Measurements from ENCODE around the gene MYCBP2.
"Not testable (repeated sequence)": the region's sequence is repeated elsewhere in the genome, so short reads cannot be mapped to it uniquely, and the experiment has no call there.

The MYCBP2 gene

GRCh38 chr13:77298426-77298825 is 28.5 kb downstream of the MYCBP2 start:
- Histone ChIP-seq H3K27ac (ENCODE audit: low read depth, low read length) (no peak overlapping the region), H3K9ac (ENCODE audit: low read length) (no peak overlapping the region), H3K4me3 (ENCODE audit: low read depth, low read length) (no peak overlapping the region), H3K9me3 (ENCODE audit: control insufficient read depth, insufficient read depth, low read depth, low read length) (no peaks in the 10 kb centered on the region), H3K4me1 (ENCODE audit: control insufficient read depth, insufficient read depth, low read length) (peaks cover 7% of the 10 kb centered on the region), H3K36me3 (ENCODE audit: control insufficient read depth, insufficient read depth, low read length) (no peaks in the 10 kb centered on the region), H3K27me3 (ENCODE audit: control insufficient read depth, insufficient read depth, low read length) (no peaks in the 10 kb centered on the region)

DNA sequence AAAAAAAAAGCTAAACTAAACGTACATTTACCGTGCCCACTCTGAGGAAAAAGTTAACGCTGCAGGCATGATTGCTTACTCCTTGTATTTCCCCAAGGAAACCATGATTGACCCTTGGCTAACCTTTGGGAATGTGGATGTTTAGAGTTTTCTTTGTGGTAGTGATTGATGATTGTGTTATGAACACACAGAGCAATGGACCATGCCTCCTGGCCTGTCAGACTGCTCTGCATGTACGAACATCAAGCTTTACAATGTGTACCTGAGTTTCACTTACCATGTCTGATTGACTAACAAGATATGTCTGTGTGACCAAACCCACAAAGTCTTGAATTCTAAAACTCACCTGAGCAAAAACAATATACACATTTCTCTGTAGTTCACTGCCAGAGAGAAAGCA is 35.1 kb downstream of the MYCBP2 start:
- H3K9ac ChIP-seq (ENCODE audit: low read length): no peak overlapping the region
- H3K36me3 ChIP-seq (ENCODE audit: control insufficient read depth, insufficient read depth, low read length): peaks cover 6% of the 10 kb centered on the region
- H3K4me3 ChIP-seq (ENCODE audit: low read depth, low read length): no peak overlapping the region
- H3K27me3 ChIP-seq (ENCODE audit: control insufficient read depth, insufficient read depth, low read length): no peaks in the 10 kb centered on the region
- no peaks in the 10 kb centered on the region for H3K9me3 ChIP-seq (ENCODE audit: control insufficient read depth, insufficient read depth, low read depth, low read length)
- no peaks in the 10 kb centered on the region; the same call in 1 of the 2 replicates for H3K4me1 ChIP-seq (ENCODE audit: control insufficient read depth, insufficient read depth, low read length)
- H3K27ac ChIP-seq (ENCODE audit: low read depth, low read length): no peak overlapping the region

DNA sequence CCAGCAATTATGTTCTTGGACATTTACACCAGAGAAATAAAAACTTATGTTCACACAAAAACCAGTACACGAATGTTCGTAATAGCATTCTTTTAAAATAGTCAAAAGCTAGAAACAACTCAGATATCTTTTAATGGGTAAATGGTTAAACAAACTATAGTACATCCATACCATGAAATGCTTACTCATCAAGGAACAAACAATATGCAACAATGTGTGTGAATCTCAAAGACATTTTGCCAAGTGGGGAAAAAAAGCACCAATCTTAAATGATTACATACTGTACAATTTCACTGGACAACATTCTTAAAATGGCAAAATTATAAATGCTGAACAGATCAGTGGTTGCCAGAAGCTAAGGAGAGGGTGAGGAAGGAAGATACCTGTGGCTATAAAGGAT is 36.6 kb downstream of the MYCBP2 start:
- Histone ChIP-seq H3K36me3 (ENCODE audit: control insufficient read depth, insufficient read depth, low read length) (peaks cover 6% of the 10 kb centered on the region), H3K4me3 (ENCODE audit: low read depth, low read length) (no peak overlapping the region), H3K4me1 (ENCODE audit: control insufficient read depth, insufficient read depth, low read length) (no peaks in the 10 kb centered on the region; the same call in 1 of the 2 replicates), H3K27ac (ENCODE audit: low read depth, low read length) (no peak overlapping the region), H3K9me3 (ENCODE audit: control insufficient read depth, insufficient read depth, low read depth, low read length) (no peaks in the 10 kb centered on the region), H3K27me3 (ENCODE audit: control insufficient read depth, insufficient read depth, low read length) (no peaks in the 10 kb centered on the region), H3K9ac (ENCODE audit: low read length) (no peak overlapping the region)

GRCh38 chr13:77289851-77290250 is 37.0 kb downstream of the MYCBP2 start:
- Histone ChIP-seq H3K4me3 (ENCODE audit: low read depth, low read length) (no peak overlapping the region), H3K27ac (ENCODE audit: low read depth, low read length) (no peak overlapping the region), H3K4me1 (ENCODE audit: control insufficient read depth, insufficient read depth, low read length) (no peaks in the 10 kb centered on the region; the same call in 1 of the 2 replicates), H3K27me3 (ENCODE audit: control insufficient read depth, insufficient read depth, low read length) (no peaks in the 10 kb centered on the region), H3K9me3 (ENCODE audit: control insufficient read depth, insufficient read depth, low read depth, low read length) (no peaks in the 10 kb centered on the region), H3K36me3 (ENCODE audit: control insufficient read depth, insufficient read depth, low read length) (peaks cover 6% of the 10 kb centered on the region), H3K9ac (ENCODE audit: low read length) (no peak overlapping the region)

DNA sequence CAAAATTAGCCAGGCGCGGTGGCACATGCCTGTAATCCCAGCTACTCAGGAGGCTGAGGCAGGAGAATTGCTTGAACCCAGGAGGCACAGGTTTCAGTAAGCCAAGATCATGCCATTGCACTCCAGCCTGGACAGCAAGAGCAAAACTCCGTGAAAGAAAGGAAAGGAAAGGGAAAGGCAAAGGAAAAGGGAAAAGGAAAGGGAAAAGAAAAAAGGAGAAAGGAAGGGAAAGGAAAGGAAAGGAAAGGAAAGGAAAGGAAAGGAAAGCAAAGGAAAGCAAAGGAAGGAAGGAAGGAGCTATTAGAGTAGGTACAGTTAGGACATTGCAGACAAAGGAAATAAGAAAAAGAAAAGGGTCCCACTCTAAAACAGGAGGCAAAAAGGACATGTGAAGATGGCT is 41.3 kb downstream of the MYCBP2 start:
- H3K27me3 ChIP-seq (ENCODE audit: control insufficient read depth, insufficient read depth, low read length); H3K4me3 ChIP-seq (ENCODE audit: low read depth, low read length); H3K27ac ChIP-seq (ENCODE audit: low read depth, low read length); H3K9me3 ChIP-seq (ENCODE audit: control insufficient read depth, insufficient read depth, low read depth, low read length); H3K36me3 ChIP-seq (ENCODE audit: control insufficient read depth, insufficient read depth, low read length); H3K9ac ChIP-seq (ENCODE audit: low read length); H3K4me1 ChIP-seq (ENCODE audit: control insufficient read depth, insufficient read depth, low read length): not testable (repeated sequence)

DNA sequence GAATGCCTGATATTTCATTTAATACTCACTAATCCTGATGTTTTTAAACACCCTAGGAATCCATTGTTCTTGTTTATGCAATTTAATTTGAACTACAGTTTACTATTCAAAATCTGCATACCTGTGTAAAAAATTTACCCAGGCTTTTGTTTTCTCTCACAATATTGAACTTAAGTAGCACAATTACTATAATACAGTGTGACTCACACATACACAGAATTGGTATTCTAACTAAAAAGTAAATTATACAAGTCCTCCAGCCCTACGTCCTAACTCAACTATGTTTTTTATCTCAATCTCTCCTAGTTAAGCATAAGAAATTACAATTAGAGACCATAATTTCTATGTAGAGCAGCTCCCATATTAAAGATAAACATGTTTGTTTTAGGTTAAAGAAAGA is 41.8 kb downstream of the MYCBP2 start:
- Histone ChIP-seq H3K9ac (ENCODE audit: low read length) (no peak overlapping the region), H3K27me3 (ENCODE audit: control insufficient read depth, insufficient read depth, low read length) (no peaks in the 10 kb centered on the region), H3K4me3 (ENCODE audit: low read depth, low read length) (no peak overlapping the region), H3K36me3 (ENCODE audit: control insufficient read depth, insufficient read depth, low read length) (no peaks in the 10 kb centered on the region), H3K4me1 (ENCODE audit: control insufficient read depth, insufficient read depth, low read length) (no peaks in the 10 kb centered on the region; the same call in 1 of the 2 replicates), H3K9me3 (ENCODE audit: control insufficient read depth, insufficient read depth, low read depth, low read length) (no peaks in the 10 kb centered on the region), H3K27ac (ENCODE audit: low read depth, low read length) (no peak overlapping the region)

GRCh38 chr13:77274126-77274525 is 52.8 kb downstream of the MYCBP2 start:
- H3K9me3 ChIP-seq (ENCODE audit: control insufficient read depth, insufficient read depth, low read depth, low read length): no peaks in the 10 kb centered on the region
- no peaks in the 10 kb centered on the region for H3K27me3 ChIP-seq (ENCODE audit: control insufficient read depth, insufficient read depth, low read length)
- no peak overlapping the region for H3K27ac ChIP-seq (ENCODE audit: low read depth, low read length)
- no peak overlapping the region for H3K9ac ChIP-seq (ENCODE audit: low read length)
- no peak overlapping the region for H3K4me3 ChIP-seq (ENCODE audit: low read depth, low read length)
- peaks cover 14% of the 10 kb centered on the region for H3K36me3 ChIP-seq (ENCODE audit: control insufficient read depth, insufficient read depth, low read length)
- no peaks in the 10 kb centered on the region for H3K4me1 ChIP-seq (ENCODE audit: control insufficient read depth, insufficient read depth, low read length)

DNA sequence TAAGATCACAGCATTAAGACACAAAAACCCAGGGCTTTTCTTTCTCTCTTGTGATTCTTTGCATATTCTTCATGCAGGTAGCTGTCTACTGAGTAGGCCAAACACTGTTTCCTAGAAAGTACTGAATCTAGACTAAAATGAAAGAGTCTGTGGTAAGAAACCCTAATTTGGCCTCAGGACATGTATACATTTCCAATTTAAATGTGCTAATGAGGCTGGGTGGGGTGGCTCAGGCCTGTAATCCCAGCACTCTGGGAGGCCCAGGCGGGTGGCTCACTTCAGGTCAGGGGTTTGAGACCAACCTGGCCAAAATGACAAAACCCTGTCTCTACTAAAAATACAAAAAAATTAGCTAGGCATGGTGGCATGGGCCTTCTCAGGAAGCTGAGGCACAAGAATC is 57.8 kb downstream of the MYCBP2 start:
- H3K27me3 ChIP-seq (ENCODE audit: control insufficient read depth, insufficient read depth, low read length): no peaks in the 10 kb centered on the region
- H3K9ac ChIP-seq (ENCODE audit: low read length): no peak overlapping the region
- H3K36me3 ChIP-seq (ENCODE audit: control insufficient read depth, insufficient read depth, low read length): peaks cover 28% of the 10 kb centered on the region
- no peaks in the 10 kb centered on the region for H3K9me3 ChIP-seq (ENCODE audit: control insufficient read depth, insufficient read depth, low read depth, low read length)
- H3K4me1 ChIP-seq (ENCODE audit: control insufficient read depth, insufficient read depth, low read length): no peaks in the 10 kb centered on the region
- H3K4me3 ChIP-seq (ENCODE audit: low read depth, low read length): no peak overlapping the region
- H3K27ac ChIP-seq (ENCODE audit: low read depth, low read length): no peak overlapping the region

DNA sequence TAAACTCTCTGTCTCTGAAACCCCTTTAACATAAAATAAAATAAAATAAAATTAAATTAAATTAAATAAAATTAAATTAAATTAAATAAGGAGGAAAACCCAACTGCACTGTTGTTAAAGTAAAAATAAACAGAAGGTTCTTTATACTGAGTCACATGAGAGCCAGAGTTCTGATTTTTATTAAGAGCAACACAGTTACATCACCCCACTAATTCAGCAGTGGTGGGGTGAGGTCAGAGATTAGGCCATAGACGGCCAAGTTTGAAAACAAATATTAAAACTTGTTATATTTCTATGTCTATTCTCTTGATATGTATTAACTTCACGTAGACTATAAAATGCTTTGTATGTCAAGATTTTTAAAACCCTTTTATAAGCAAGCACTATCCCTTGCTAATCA is 59.5 kb downstream of the MYCBP2 start:
- no peak overlapping the region for H3K27ac ChIP-seq (ENCODE audit: low read depth, low read length)
- no peaks in the 10 kb centered on the region for H3K27me3 ChIP-seq (ENCODE audit: control insufficient read depth, insufficient read depth, low read length)
- no peak overlapping the region for H3K9ac ChIP-seq (ENCODE audit: low read length)
- peaks cover 34% of the 10 kb centered on the region for H3K36me3 ChIP-seq (ENCODE audit: control insufficient read depth, insufficient read depth, low read length)
- no peaks in the 10 kb centered on the region for H3K4me1 ChIP-seq (ENCODE audit: control insufficient read depth, insufficient read depth, low read length)
- H3K9me3 ChIP-seq (ENCODE audit: control insufficient read depth, insufficient read depth, low read depth, low read length): no peaks in the 10 kb centered on the region
- no peak overlapping the region for H3K4me3 ChIP-seq (ENCODE audit: low read depth, low read length)

- H3K4me1 ChIP-seq (ENCODE audit: control insufficient read depth, insufficient read depth, low read length): no peaks in the 10 kb centered on the region
- no peak overlapping the region for H3K9ac ChIP-seq (ENCODE audit: low read length)
- H3K27ac ChIP-seq (ENCODE audit: low read depth, low read length): no peak overlapping the region
- H3K27me3 ChIP-seq (ENCODE audit: control insufficient read depth, insufficient read depth, low read length): no peaks in the 10 kb centered on the region
- no peak overlapping the region for H3K4me3 ChIP-seq (ENCODE audit: low read depth, low read length)
- H3K36me3 ChIP-seq (ENCODE audit: control insufficient read depth, insufficient read depth, low read length): peaks cover 27% of the 10 kb centered on the region
- H3K9me3 ChIP-seq (ENCODE audit: control insufficient read depth, insufficient read depth, low read depth, low read length): no peaks in the 10 kb centered on the region
These were observed 61.6 kb downstream of the MYCBP2 start for GRCh38 chr13:77265336-77265735.

- H3K9me3 ChIP-seq (ENCODE audit: control insufficient read depth, insufficient read depth, low read depth, low read length): no peaks in the 10 kb centered on the region
- no peaks in the 10 kb centered on the region for H3K4me1 ChIP-seq (ENCODE audit: control insufficient read depth, insufficient read depth, low read length)
- H3K27ac ChIP-seq (ENCODE audit: low read depth, low read length): no peak overlapping the region
- H3K36me3 ChIP-seq (ENCODE audit: control insufficient read depth, insufficient read depth, low read length): peaks cover 18% of the 10 kb centered on the region
- H3K27me3 ChIP-seq (ENCODE audit: control insufficient read depth, insufficient read depth, low read length): no peaks in the 10 kb centered on the region
- H3K4me3 ChIP-seq (ENCODE audit: low read depth, low read length): no peak overlapping the region
- H3K9ac ChIP-seq (ENCODE audit: low read length): no peak overlapping the region
These were observed 64.7 kb downstream of the MYCBP2 start for GRCh38 chr13:77262198-77262597.

GRCh38 chr13:77250975-77251374 is 75.9 kb downstream of the MYCBP2 start:
- Histone ChIP-seq H3K4me1 (ENCODE audit: control insufficient read depth, insufficient read depth, low read length) (no peaks in the 10 kb centered on the region), H3K27me3 (ENCODE audit: control insufficient read depth, insufficient read depth, low read length) (no peaks in the 10 kb centered on the region), H3K4me3 (ENCODE audit: low read depth, low read length) (no peak overlapping the region), H3K9me3 (ENCODE audit: control insufficient read depth, insufficient read depth, low read depth, low read length) (no peaks in the 10 kb centered on the region), H3K27ac (ENCODE audit: low read depth, low read length) (no peak overlapping the region), H3K9ac (ENCODE audit: low read length) (no peak overlapping the region), H3K36me3 (ENCODE audit: control insufficient read depth, insufficient read depth, low read length) (peaks cover 6% of the 10 kb centered on the region; the same call in 1 of the 2 replicates)

Data from HUES6 (cell line).